ENCODE results near the gene CELSR1. TPM values are rescaled to one million over a fixed set of nuclear protein-coding genes. Genes with fewer than 3 reads are reported as not detected.

Gene CELSR1
- total RNA-seq, 1 experiment from 2014 or later, result 14.2 TPM

DNA sequence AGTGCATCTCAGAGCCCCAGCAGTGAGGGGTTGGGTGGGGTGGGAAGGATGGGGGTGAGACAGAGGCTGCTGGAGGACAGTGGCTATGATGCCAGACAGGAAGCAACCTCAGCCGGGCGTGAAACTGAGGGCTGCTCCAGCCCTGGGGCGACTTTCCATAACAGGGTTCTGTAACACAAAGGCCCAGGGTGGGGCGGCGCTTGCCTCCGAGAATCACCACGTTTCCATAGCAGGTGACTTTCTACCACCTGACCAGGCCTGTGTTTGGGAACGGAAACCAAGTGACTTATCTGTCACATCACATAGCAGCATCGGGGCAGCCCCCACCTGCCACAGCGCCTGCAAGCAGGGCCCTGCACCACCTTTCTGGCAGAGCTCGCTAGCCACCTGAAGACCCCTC lies 116.2 kb downstream of the CELSR1 start:
- Histone ChIP-seq H3K9ac (ENCODE audit: low read length) (no peak overlapping the region), H3K4me2 (ENCODE audit: low read length) (no peak overlapping the region), H3K4me3 (ENCODE audit: low read length) (no peak overlapping the region), H3K79me2 (ENCODE audit: low read length) (no peaks in the 10 kb centered on the region), H3K36me3 (ENCODE audit: low read depth, low read length) (no peaks in the 10 kb centered on the region), H2AFZ (ENCODE audit: low read length) (no peak overlapping the region), H4K20me1 (ENCODE audit: low read length) (no peaks in the 10 kb centered on the region), H3K27me3 (ENCODE audit: low read length) (no peaks in the 10 kb centered on the region), H3K4me1 (ENCODE audit: insufficient read depth, low read length) (peaks cover 18% of the 10 kb centered on the region), H3F3A (ENCODE audit: low read length, unreplicated experiment) (no peaks in the 10 kb centered on the region), H3K9me3 (ENCODE audit: low read length) (no peaks in the 10 kb centered on the region), H3K9me2 (replicated peaks; ENCODE audit: low read length) (no peaks in the 10 kb centered on the region), H3K27ac (ENCODE audit: low read length) (no peak overlapping the region)
- CTCF ChIA-PET, result no interaction called here
- intact Hi-C loops (cut with micrococcal nuclease), result no loop called here
- ATAC-seq (no peak), DNase-seq (no peak)
- BruUV-seq (replicated peaks), result no TSS peak
- TF ChIP-seq EZH2 (IDR thresholded peaks at IDR 0.05; ENCODE audit: low read length, unreplicated experiment) (no peak), CTCF (conservative IDR thresholded peaks at IDR 0.05; ENCODE audit: low read depth, low read length) (no peak), EZH2phosphoT487 (IDR thresholded peaks at IDR 0.05; ENCODE audit: borderline replicate concordance, low read length) (no peak)
- POLR2A ChIA-PET (ENCODE audit: unreplicated experiment), result no interaction called here

DNA sequence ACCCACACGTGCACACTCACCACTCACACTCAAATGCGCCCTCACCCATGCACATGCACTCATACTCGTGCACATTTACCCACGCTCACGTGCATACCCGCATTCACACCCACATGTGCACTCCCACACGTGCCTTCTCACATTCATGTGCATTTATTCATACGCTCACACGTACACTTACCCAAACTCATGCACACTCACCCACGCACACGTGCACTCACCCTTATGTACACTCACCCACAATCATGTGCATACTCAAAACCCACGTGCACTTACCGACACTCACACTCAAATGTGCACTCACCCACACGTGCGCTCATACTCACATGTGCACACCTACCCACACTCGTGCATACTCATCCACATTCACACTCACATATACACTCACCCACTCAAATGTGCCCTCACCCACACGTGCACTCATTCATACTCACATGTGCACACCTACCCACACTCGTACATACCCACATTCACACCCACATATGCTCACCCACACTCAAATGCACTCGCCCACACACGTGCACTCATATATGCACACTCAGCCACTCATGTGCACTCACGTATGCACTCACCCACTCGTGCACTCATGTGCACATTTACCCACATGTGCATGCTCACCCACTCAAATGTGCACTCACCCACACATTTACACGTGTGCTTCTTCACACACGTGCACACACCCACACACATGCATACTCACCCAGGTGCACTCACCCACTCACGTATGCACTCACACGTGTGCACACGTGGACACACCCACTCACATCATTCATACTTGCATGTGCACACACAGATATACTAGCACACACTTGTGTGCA lies 117.5 kb downstream of the CELSR1 start:
- POLR2A ChIA-PET (ENCODE audit: unreplicated experiment), result no interaction called here
- H3K9ac ChIP-seq (ENCODE audit: low read length), result no peak overlapping the region
- H3K4me1 ChIP-seq (ENCODE audit: insufficient read depth, low read length), result peaks cover 7% of the 10 kb centered on the region
- no peaks in the 10 kb centered on the region for H3K9me2 ChIP-seq (replicated peaks; ENCODE audit: low read length)
- H4K20me1 ChIP-seq (ENCODE audit: low read length), result no peaks in the 10 kb centered on the region
- TF ChIP-seq EZH2phosphoT487 (IDR thresholded peaks at IDR 0.05; ENCODE audit: borderline replicate concordance, low read length) (no peak), EZH2 (IDR thresholded peaks at IDR 0.05; ENCODE audit: low read length, unreplicated experiment) (no peak), CTCF (conservative IDR thresholded peaks at IDR 0.05; ENCODE audit: low read depth, low read length) (no peak)
- no peaks in the 10 kb centered on the region for H3K79me2 ChIP-seq (ENCODE audit: low read length)
- no peaks in the 10 kb centered on the region for H3K27me3 ChIP-seq (ENCODE audit: low read length)
- no peaks in the 10 kb centered on the region for H3K9me3 ChIP-seq (ENCODE audit: low read length)
- H3K36me3 ChIP-seq (ENCODE audit: low read depth, low read length), result no peaks in the 10 kb centered on the region
- intact Hi-C loops (cut with micrococcal nuclease), result no loop called here
- no TSS peak for BruUV-seq (replicated peaks)
- H3F3A ChIP-seq (ENCODE audit: low read length, unreplicated experiment), result no peaks in the 10 kb centered on the region
- CTCF ChIA-PET, result no interaction called here
- no peak overlapping the region for H3K4me2 ChIP-seq (ENCODE audit: low read length)
- H2AFZ ChIP-seq (ENCODE audit: low read length), result no peak overlapping the region
- no peak overlapping the region for H3K27ac ChIP-seq (ENCODE audit: low read length)
- DNase-seq (no peak), ATAC-seq (no peak)
- no peak overlapping the region for H3K4me3 ChIP-seq (ENCODE audit: low read length)

- H2AFZ ChIP-seq (ENCODE audit: low read length), result no peak overlapping the region
- H3K4me1 ChIP-seq (ENCODE audit: insufficient read depth, low read length), result no peaks in the 10 kb centered on the region
- no peaks in the 10 kb centered on the region for H3K36me3 ChIP-seq (ENCODE audit: low read depth, low read length)
- CTCF ChIA-PET, result no interaction called here
- H3K4me3 ChIP-seq (ENCODE audit: low read length), result no peak overlapping the region
- H3K9ac ChIP-seq (ENCODE audit: low read length), result no peak overlapping the region
- intact Hi-C loops (cut with micrococcal nuclease), result no loop called here
- no TSS peak for BruUV-seq (replicated peaks)
- POLR2A ChIA-PET (ENCODE audit: unreplicated experiment), result no interaction called here
- TF ChIP-seq CTCF (conservative IDR thresholded peaks at IDR 0.05; ENCODE audit: low read depth, low read length) (no peak), EZH2 (IDR thresholded peaks at IDR 0.05; ENCODE audit: low read length, unreplicated experiment) (no peak), EZH2phosphoT487 (IDR thresholded peaks at IDR 0.05; ENCODE audit: borderline replicate concordance, low read length) (no peak)
- DNase-seq (no peak), ATAC-seq (no peak)
- H4K20me1 ChIP-seq (ENCODE audit: low read length), result no peaks in the 10 kb centered on the region
- no peaks in the 10 kb centered on the region for H3K9me2 ChIP-seq (replicated peaks; ENCODE audit: low read length)
- no peaks in the 10 kb centered on the region for H3K27me3 ChIP-seq (ENCODE audit: low read length)
- no peaks in the 10 kb centered on the region for H3K9me3 ChIP-seq (ENCODE audit: low read length)
- H3K27ac ChIP-seq (ENCODE audit: low read length), result no peak overlapping the region
- H3K4me2 ChIP-seq (ENCODE audit: low read length), result no peak overlapping the region
- H3F3A ChIP-seq (ENCODE audit: low read length, unreplicated experiment), result no peaks in the 10 kb centered on the region
- no peaks in the 10 kb centered on the region for H3K79me2 ChIP-seq (ENCODE audit: low read length)
Observed at GRCh38 chr22:46418827-46419226, 118.6 kb downstream of the CELSR1 start.

Measured in PC-3 (cell line).